H9 (cell line): ENCODE results near the gene KICS2. TPM values are rescaled to one million over a fixed set of nuclear protein-coding genes. Genes with fewer than 3 reads are reported as not detected.

ENCODE experiments used
- DNase-seq: peaks from one replicate; pipeline ENCODE4 v3.0.0-alpha.2; 2017
- H2AFZ ChIP-seq: one replicate; pipeline ENCODE4 v1.6.1; 2013; ENCODE audit warnings: mild to moderate bottlenecking, low read length, control low read depth, moderate library complexity
- H2AK5ac ChIP-seq: 2 replicates; pipeline ENCODE4 v1.6.1; 2013; ENCODE audit warnings: low read length, control low read depth, mixed read lengths; ENCODE audit not compliant: insufficient read length
- H2BK120ac ChIP-seq: one replicate; pipeline ENCODE4 v1.6.1; 2013; ENCODE audit warnings: low read depth, mild to moderate bottlenecking, low read length, control low read depth, inconsistent platforms; ENCODE audit not compliant: poor library complexity, severe bottlenecking
- H2BK12ac ChIP-seq: 2 replicates; pipeline ENCODE4 v1.6.1; 2013; ENCODE audit warnings: low read length, control low read depth, mixed read lengths, low read depth; ENCODE audit not compliant: insufficient read length
- H2BK15ac ChIP-seq: 2 replicates; pipeline ENCODE4 v1.6.1; 2013; ENCODE audit warnings: low read depth, low read length, control low read depth
- H2BK20ac ChIP-seq: one replicate; pipeline ENCODE4 v1.6.1; 2013; ENCODE audit warnings: low read depth, mild to moderate bottlenecking, low read length, control low read depth, inconsistent platforms; ENCODE audit not compliant: poor library complexity, severe bottlenecking
- H2BK5ac ChIP-seq: 2 replicates; pipeline ENCODE4 v1.6.1; 2013; ENCODE audit warnings: low read length, control low read depth, mixed read lengths; ENCODE audit not compliant: insufficient read length
- H3K14ac ChIP-seq: 2 replicates; pipeline ENCODE4 v1.6.1; 2013; ENCODE audit warnings: low read length, control low read depth; ENCODE audit not compliant: insufficient read depth
- H3K18ac ChIP-seq: 2 replicates; pipeline ENCODE4 v1.6.1; 2013; ENCODE audit warnings: low read depth, mild to moderate bottlenecking, mixed read lengths, low read length, control low read depth; ENCODE audit not compliant: insufficient read length
- H3K23ac ChIP-seq: 2 replicates; pipeline ENCODE4 v1.6.1; 2013; ENCODE audit warnings: low read length, control low read depth, mixed read lengths, low read depth; ENCODE audit not compliant: insufficient read length
- H3K23me2 ChIP-seq: 2 replicates; pipeline ENCODE4 v1.6.1; 2013; ENCODE audit warnings: low read depth, mild to moderate bottlenecking, mixed read lengths, low read length, control low read depth; ENCODE audit not compliant: insufficient read length, poor library complexity, severe bottlenecking
- H3K27ac ChIP-seq: 2 replicates; pipeline ENCODE4 v1.5.1; 2013; ENCODE audit warnings: low read length, control low read depth, mixed read lengths, low read depth; ENCODE audit not compliant: insufficient read length
- H3K27me3 ChIP-seq: 2 replicates; pipeline ENCODE4 v1.6.1; 2013; ENCODE audit warnings: low read length, control low read depth, inconsistent platforms; ENCODE audit not compliant: insufficient read depth
- H3K4ac ChIP-seq: 2 replicates; pipeline ENCODE4 v1.6.1; 2013; ENCODE audit warnings: low read depth, mild to moderate bottlenecking, control low read depth, inconsistent platforms, low read length, moderate library complexity
- H3K4me1 ChIP-seq: 2 replicates; pipeline ENCODE4 v1.6.1; 2013; ENCODE audit warnings: low read length, control low read depth, inconsistent platforms; ENCODE audit not compliant: insufficient read depth
- H3K4me2 ChIP-seq: 2 replicates; pipeline ENCODE4 v1.6.1; 2013; ENCODE audit warnings: low read length, control low read depth, mixed read lengths; ENCODE audit not compliant: insufficient read length, insufficient read depth
- H3K56ac ChIP-seq: 2 replicates; pipeline ENCODE4 v1.6.1; 2013; ENCODE audit warnings: low read depth, mild to moderate bottlenecking, mixed read lengths, low read length, control low read depth; ENCODE audit not compliant: insufficient read length
- H3K79me1 ChIP-seq: 2 replicates; pipeline ENCODE4 v1.6.1; 2013; ENCODE audit warnings: low read depth, mild to moderate bottlenecking, moderate library complexity, low read length, control low read depth, inconsistent platforms; ENCODE audit not compliant: insufficient read depth, poor library complexity, severe bottlenecking
- H3K79me2 ChIP-seq: 2 replicates; pipeline ENCODE4 v1.6.1; 2013; ENCODE audit warnings: low read length, control low read depth, inconsistent platforms; ENCODE audit not compliant: insufficient read depth
- H3K9ac ChIP-seq: 2 replicates; pipeline ENCODE4 v1.6.1; 2013; ENCODE audit warnings: low read length, control low read depth, mixed read lengths; ENCODE audit not compliant: insufficient read length; ENCODE audit errors: extremely low read depth
- H3K9me3 ChIP-seq: one replicate; pipeline ENCODE4 v1.6.1; 2013; ENCODE audit warnings: low read depth, low read length, inconsistent platforms; ENCODE audit not compliant: control insufficient read depth
- H3T11ph ChIP-seq: one replicate; pipeline ENCODE4 v1.6.1; 2013; ENCODE audit warnings: mild to moderate bottlenecking, low read length, control low read depth, inconsistent platforms
- H4K20me1 ChIP-seq: one replicate; pipeline ENCODE4 v1.6.1; 2013; ENCODE audit not compliant: control insufficient read depth, insufficient read length, insufficient read depth
- H4K5ac ChIP-seq: 2 replicates; pipeline ENCODE4 v1.6.1; 2013; ENCODE audit warnings: low read depth, mild to moderate bottlenecking, mixed read lengths, low read length, control low read depth; ENCODE audit not compliant: insufficient read length
- H4K8ac ChIP-seq: replicated peaks from 2 replicates; pipeline ENCODE4 v1.6.1; 2013; ENCODE audit warnings: low read length, control low read depth, mixed read lengths, low read depth; ENCODE audit not compliant: insufficient read length
- H4K91ac ChIP-seq: 2 replicates; pipeline ENCODE4 v1.6.1; 2013; ENCODE audit warnings: low read depth, mild to moderate bottlenecking, moderate library complexity, mixed read lengths, low read length, control low read depth; ENCODE audit not compliant: insufficient read length
- H3K27ac Mint-ChIP-seq, 3 experiments: 2 replicates in 2 of 3; 3 replicates in 1 of 3; pipeline ENCODE4 v1.8.0; 2020 to 2021; ENCODE audit warnings: mixed read lengths in 3 of 3, mild to moderate bottlenecking in 1 of 3, moderate library complexity in 1 of 3
- H3K27me3 Mint-ChIP-seq: 2 replicates; pipeline ENCODE4 v1.8.0; 2021; ENCODE audit warnings: low read depth, mild to moderate bottlenecking, moderate library complexity, mixed read lengths
- H3K36me3 Mint-ChIP-seq, 3 experiments: 2 replicates in 2 of 3; 3 replicates in 1 of 3; pipeline ENCODE4 v1.8.0; 2020 to 2021; ENCODE audit warnings: low read depth in 3 of 3, mixed read lengths in 3 of 3; ENCODE audit not compliant: insufficient read depth in 1 of 3
- H3K4me1 Mint-ChIP-seq, 2 experiments: 2 replicates each; pipeline ENCODE4 v1.8.0; 2020; ENCODE audit warnings: mixed read lengths in 2 of 2
- H3K4me3 Mint-ChIP-seq, 2 experiments: 2 replicates in 1 of 2; 3 replicates in 1 of 2; pipeline ENCODE4 v1.8.0; 2020 to 2021; ENCODE audit warnings: mild to moderate bottlenecking in 2 of 2, mixed read lengths in 2 of 2, moderate library complexity in 1 of 2
- H3K9me3 Mint-ChIP-seq, 2 experiments: 2 replicates in 1 of 2; 3 replicates in 1 of 2; pipeline ENCODE4 v1.8.0; 2020; ENCODE audit warnings: mild to moderate bottlenecking in 2 of 2, mixed read lengths in 2 of 2, moderate library complexity in 1 of 2
- WGBS: extraction: QIAGEN DNeasy Blood & Tissue Kit; methylation state at CpG from one replicate; pipeline ENCODE4 v1.1.7; 2013; ENCODE audit warnings: missing lambda C conversion rate, low lambda C conversion rate, mixed read lengths; ENCODE audit not compliant: insufficient read length; ENCODE audit errors: extremely low coverage; 5-methylcytosine and 5-hydroxymethylcytosine counted together
- total RNA-seq: library from RNA; stranded (reverse); gene quantifications from 2 replicates; pipeline ENCODE4 v1.2.1, GENCODE V29; 2021
- TF ChIP-seq, protein P1 (sequence below): fragments of 200-600 bp; sonication (generic); conservative IDR thresholded peaks from 3 replicates; pipeline ENCODE4 v1.8.0; 2021; ENCODE audit warnings: antibody characterized with exemption, mild to moderate bottlenecking

KICS2 gene
- total RNA-seq, 1 experiment from 2014 or later: 7.3 TPM

DNA sequence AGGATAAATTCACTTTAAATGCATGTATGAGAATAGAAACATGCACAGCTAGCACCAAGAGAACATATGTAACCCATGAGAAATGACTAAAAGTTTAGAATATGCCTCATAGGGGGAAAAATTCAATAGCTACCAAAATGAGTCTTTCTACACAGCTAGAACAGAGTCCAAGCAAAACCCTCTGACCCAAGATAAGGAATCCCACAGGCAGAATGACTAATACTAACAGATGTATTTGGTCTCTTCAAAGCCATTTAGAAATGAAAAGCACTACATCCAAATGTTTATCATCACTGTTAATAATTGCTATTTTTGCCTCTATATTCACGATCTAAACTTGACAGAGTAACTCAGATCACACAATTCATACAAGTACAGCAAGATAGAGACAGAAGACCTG lies 44.0 kb downstream of the KICS2 start:
- H2BK12ac ChIP-seq: no peak overlapping the region
- H3K9ac ChIP-seq: no peak overlapping the region
- no peak overlapping the region for H3K4ac ChIP-seq
- no peak overlapping the region for H3K23ac ChIP-seq
- no peaks in the 10 kb centered on the region for H4K20me1 ChIP-seq
- H3K27ac ChIP-seq: no peak overlapping the region
- no peak overlapping the region for H2AFZ ChIP-seq
- H3K4me3 Mint-ChIP-seq: no peak overlapping the region
- no peak overlapping the region for H4K5ac ChIP-seq
- H4K8ac ChIP-seq: no peak overlapping the region
- H4K91ac ChIP-seq: no peak overlapping the region
- H3K4me1 ChIP-seq: no peaks in the 10 kb centered on the region
- H3K36me3 Mint-ChIP-seq: no peaks in the 10 kb centered on the region
- no peak overlapping the region for H3K27ac Mint-ChIP-seq
- no peak overlapping the region for H2BK120ac ChIP-seq
- no peak overlapping the region for H2BK15ac ChIP-seq
- DNase-seq: no peak
- no peak overlapping the region for H2BK5ac ChIP-seq
- H3K79me1 ChIP-seq: no peaks in the 10 kb centered on the region
- no peaks in the 10 kb centered on the region for H3K9me3 ChIP-seq
- no peaks in the 10 kb centered on the region for H3K23me2 ChIP-seq
- H3T11ph ChIP-seq: no peak overlapping the region
- WGBS: no CpG with 5 or more reads among the region's 1 CpG
- H2AK5ac ChIP-seq: no peak overlapping the region
- no peaks in the 10 kb centered on the region for H3K9me3 Mint-ChIP-seq
- H2BK20ac ChIP-seq: no peak overlapping the region
- H3K56ac ChIP-seq: no peak overlapping the region
- H3K18ac ChIP-seq: no peak overlapping the region
- no peak overlapping the region for H3K14ac ChIP-seq
- TF ChIP-seq, protein P1, sequence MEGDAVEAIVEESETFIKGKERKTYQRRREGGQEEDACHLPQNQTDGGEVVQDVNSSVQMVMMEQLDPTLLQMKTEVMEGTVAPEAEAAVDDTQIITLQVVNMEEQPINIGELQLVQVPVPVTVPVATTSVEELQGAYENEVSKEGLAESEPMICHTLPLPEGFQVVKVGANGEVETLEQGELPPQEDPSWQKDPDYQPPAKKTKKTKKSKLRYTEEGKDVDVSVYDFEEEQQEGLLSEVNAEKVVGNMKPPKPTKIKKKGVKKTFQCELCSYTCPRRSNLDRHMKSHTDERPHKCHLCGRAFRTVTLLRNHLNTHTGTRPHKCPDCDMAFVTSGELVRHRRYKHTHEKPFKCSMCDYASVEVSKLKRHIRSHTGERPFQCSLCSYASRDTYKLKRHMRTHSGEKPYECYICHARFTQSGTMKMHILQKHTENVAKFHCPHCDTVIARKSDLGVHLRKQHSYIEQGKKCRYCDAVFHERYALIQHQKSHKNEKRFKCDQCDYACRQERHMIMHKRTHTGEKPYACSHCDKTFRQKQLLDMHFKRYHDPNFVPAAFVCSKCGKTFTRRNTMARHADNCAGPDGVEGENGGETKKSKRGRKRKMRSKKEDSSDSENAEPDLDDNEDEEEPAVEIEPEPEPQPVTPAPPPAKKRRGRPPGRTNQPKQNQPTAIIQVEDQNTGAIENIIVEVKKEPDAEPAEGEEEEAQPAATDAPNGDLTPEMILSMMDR: no peak
- peaks cover 3% of the 10 kb centered on the region in 2 experiments; a peak in 2 of 4 replicates for H3K4me1 Mint-ChIP-seq
- H3K4me2 ChIP-seq: no peak overlapping the region
- H3K27me3 ChIP-seq: no peaks in the 10 kb centered on the region
- H3K27me3 Mint-ChIP-seq: no peaks in the 10 kb centered on the region; the same call in 1 of the 2 replicates
- H3K79me2 ChIP-seq: no peaks in the 10 kb centered on the region
